Upper lobe of left lung (tissue), 6 donors: ENCODE measurements around the gene MDM2. TPM values are rescaled to one million over a fixed set of nuclear protein-coding genes. Genes with fewer than 3 reads are reported as not detected.

ENCODE experiments used
- ATAC-seq, 2 donors: fragments of 200-7000 bp; cut with Tn5 transposase; one replicate each; pipeline ENCODE4 v1.9.1; 2022; ENCODE audit warnings: mild to moderate bottlenecking in 2 of 2, moderate library complexity in 2 of 2; ENCODE audit not compliant: low FRiP score in 2 of 2
- DNase-seq, 2 donors: peaks; one replicate each; pipeline ENCODE4 v3.0.0-alpha.2; 2019 to 2020
- H3K27ac ChIP-seq, 4 donors: fragments of 200-600 bp; sonication (generic); one replicate each; pipeline ENCODE4 v1.5.1; 2016 to 2019
- H3K27me3 ChIP-seq, 4 donors: fragments of 200-600 bp; sonication (generic); one replicate each; pipeline ENCODE4 v1.5.1; 2017 to 2019
- H3K36me3 ChIP-seq, 4 donors: fragments of 200-600 bp; sonication (generic); one replicate each; pipeline ENCODE4 v1.5.1; 2016 to 2019
- H3K4me1 ChIP-seq, 4 donors: fragments of 200-600 bp; sonication (generic); one replicate each; pipeline ENCODE4 v1.5.1; 2018 to 2019
- H3K4me3 ChIP-seq, 4 donors: fragments of 200-600 bp; sonication (generic); one replicate each; pipeline ENCODE4 v1.5.1; 2017 to 2019; ENCODE audit warnings: mild to moderate bottlenecking in 2 of 4, moderate library complexity in 1 of 4
- H3K9me3 ChIP-seq, 4 donors: fragments of 200-600 bp; sonication (generic); one replicate each; pipeline ENCODE4 v1.5.1; 2018 to 2019
- CTCF ChIP-seq, 6 experiments: fragments of 450-650 bp in 4 of 6; fragments of 200-600 bp in 2 of 6; sonication (generic) in 2 of 6; IDR thresholded peaks; one replicate each; pipeline ENCODE4 v1.5.1; 2016 to 2019; ENCODE audit warnings: antibody characterized with exemption in 6 of 6
- EP300 ChIP-seq, 4 donors: sonication (generic); formaldehyde crosslinking; IDR thresholded peaks; one replicate each; pipeline ENCODE4 v1.5.1; 2017; ENCODE audit warnings: antibody characterized with exemption in 4 of 4, control low read depth in 2 of 4
- POLR2A ChIP-seq, 4 donors: fragments of 450-650 bp; IDR thresholded peaks; one replicate each; pipeline ENCODE4 v1.5.1; 2016 to 2017; ENCODE audit warnings: antibody characterized with exemption in 4 of 4, mild to moderate bottlenecking in 2 of 4
- POLR2AphosphoS5 ChIP-seq, 2 donors: sonication (generic); formaldehyde crosslinking; IDR thresholded peaks; one replicate each; pipeline ENCODE4 v1.5.1; 2017; ENCODE audit warnings: antibody characterized with exemption in 2 of 2
- WGBS, 2 donors: methylation state at CpG; one replicate each; pipeline ENCODE4 v1.1.5; 2017 to 2018; 5-methylcytosine and 5-hydroxymethylcytosine counted together
- total RNA-seq, 6 donors: library from RNA; depleted of rRNA in 4 of 6; stranded (reverse); fragments of >200 nt in 4 of 6; gene quantifications; one replicate each; pipeline versions ENCODE4 v1.1.0 to v1.2.1, GENCODE V29; 2016 to 2021
- donor health status: DM: no; HTN: no; CAD: no; lungs with moderate emphysema.
- donor health status: DM: no; HTN: yes; CAD: no; lungs with severe emphysema.

The MDM2 gene
- total RNA-seq, 6 donors from 2014 or later, result 64.6 to 162 (median 108) TPM

DNA sequence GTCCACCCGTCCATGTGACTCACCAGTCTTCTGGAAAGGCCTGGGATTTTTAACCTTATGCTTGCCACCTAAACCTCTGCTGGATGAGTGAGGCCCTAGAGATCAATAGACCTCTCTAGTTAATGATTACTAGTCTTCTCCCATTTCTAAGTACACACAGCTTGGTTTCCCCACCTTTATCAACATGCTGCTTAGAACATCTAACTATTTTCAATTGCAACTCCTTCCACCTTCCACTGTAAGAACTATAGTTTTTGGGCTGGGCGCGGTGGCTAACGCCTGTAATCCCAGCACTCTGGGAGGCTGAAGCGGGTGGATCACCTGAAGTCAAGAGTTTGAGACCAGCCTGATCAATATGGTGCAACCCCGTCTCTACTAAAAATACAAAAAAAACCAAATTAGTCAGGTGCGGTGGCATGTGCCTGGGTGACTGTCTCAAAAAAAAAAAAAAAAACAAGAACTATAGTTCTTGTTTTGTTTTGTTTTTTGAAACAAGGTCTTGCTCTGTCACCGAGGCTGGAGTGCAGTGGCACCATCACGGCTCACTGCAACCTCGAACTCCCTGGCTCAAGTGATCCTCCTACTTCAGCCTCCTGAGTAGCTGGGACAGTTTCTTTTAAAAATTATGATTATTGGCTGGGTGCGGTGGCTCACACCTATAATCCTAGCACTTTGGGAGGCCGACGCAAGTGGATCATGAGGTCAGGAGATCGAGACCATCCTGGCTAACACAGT lies 18.7 kb upstream of the MDM2 start:
- 93 to 95% methylated on average over 14 of the region's 14 CpGs for WGBS, 2 donors
- Histone ChIP-seq H3K4me1 (peaks cover 11 to 18% (median 12%) of the 10 kb centered on the region in 4 donors), H3K27me3 (no peaks in the 10 kb centered on the region), H3K27ac (no peak overlapping the region), H3K4me3 (no peak overlapping the region), H3K9me3 (no peaks in the 10 kb centered on the region), H3K36me3 (no peaks in the 10 kb centered on the region)
- TF ChIP-seq POLR2AphosphoS5 (IDR thresholded peaks at IDR 0.05), result no peak
- no peak for TF ChIP-seq CTCF (IDR thresholded peaks at IDR 0.05)
- TF ChIP-seq POLR2A (IDR thresholded peaks at IDR 0.05), result no peak
- DNase-seq (no peak), ATAC-seq (no peak)

DNA sequence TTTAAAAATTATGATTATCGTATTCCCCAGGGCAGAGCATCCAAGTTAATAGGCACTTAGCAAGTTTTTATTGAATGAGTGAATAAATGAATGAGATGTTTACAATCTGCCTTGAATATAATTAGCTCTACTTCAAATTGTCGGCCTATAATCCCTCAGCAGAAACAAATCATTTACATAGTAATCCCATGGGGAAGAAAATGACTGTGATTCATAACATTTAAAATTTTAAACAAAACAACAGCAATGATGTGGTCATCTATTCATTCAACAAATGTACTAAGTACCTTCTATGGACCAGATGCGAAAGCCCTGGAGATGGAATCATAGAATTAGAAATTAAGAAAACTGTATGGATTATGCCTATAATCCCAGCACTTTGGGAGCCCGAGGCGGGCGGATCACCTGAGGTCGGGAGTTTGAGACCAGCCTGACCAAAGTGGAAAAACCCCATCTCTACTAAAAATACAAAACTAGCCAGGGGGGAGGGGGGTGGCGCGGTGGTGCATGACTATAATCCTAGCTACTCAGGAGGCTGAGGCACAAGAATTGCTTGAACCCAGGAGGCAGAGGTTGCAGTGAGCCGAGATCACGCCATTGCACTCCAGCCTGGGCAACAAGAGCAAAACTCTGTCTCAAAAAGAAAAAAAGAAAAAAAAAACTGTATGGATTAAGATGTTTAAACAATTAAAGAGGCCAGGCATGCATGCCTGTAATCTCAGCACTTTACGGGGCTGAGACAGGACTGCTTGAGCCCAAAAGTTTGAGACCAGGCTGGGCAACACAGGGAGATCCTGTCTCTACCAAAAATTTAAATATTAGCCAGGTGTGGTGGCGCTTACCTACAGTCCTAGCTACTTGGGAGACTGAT lies 17.7 kb upstream of the MDM2 start:
- H3K27me3 ChIP-seq, result no peaks in the 10 kb centered on the region
- H3K4me1 ChIP-seq, result peaks cover 7 to 18% (median 12%) of the 10 kb centered on the region in 4 donors
- 92 to 97% methylated on average over 13 of the region's 13 CpGs for WGBS, 2 donors
- TF ChIP-seq CTCF (IDR thresholded peaks at IDR 0.05) (no peak), POLR2AphosphoS5 (IDR thresholded peaks at IDR 0.05) (no peak), POLR2A (IDR thresholded peaks at IDR 0.05) (no peak), EP300 (IDR thresholded peaks at IDR 0.05) (no peak)
- H3K27ac ChIP-seq, result no peak overlapping the region
- no peaks in the 10 kb centered on the region for H3K9me3 ChIP-seq
- no peak overlapping the region for H3K4me3 ChIP-seq
- no peaks in the 10 kb centered on the region for H3K36me3 ChIP-seq
- DNase-seq (no peak), ATAC-seq (no peak)

GRCh38 chr12:68790952-68791234 lies 17.1 kb upstream of the MDM2 start:
- ATAC-seq, result no peak
- Histone ChIP-seq H3K27me3 (no peaks in the 10 kb centered on the region), H3K4me1 (peaks cover 5 to 18% (median 10%) of the 10 kb centered on the region in 4 donors), H3K27ac (no peak overlapping the region), H3K4me3 (no peak overlapping the region), H3K36me3 (no peaks in the 10 kb centered on the region), H3K9me3 (no peaks in the 10 kb centered on the region)
- WGBS, 2 donors, result 67% methylated on average over 3 of the region's 3 CpGs
- no peak for DNase-seq
- TF ChIP-seq EP300 (IDR thresholded peaks at IDR 0.05), result no peak
- TF ChIP-seq POLR2A (IDR thresholded peaks at IDR 0.05), result no peak
- TF ChIP-seq CTCF (IDR thresholded peaks at IDR 0.05), result no peak
- no peak for TF ChIP-seq POLR2AphosphoS5 (IDR thresholded peaks at IDR 0.05)

DNA sequence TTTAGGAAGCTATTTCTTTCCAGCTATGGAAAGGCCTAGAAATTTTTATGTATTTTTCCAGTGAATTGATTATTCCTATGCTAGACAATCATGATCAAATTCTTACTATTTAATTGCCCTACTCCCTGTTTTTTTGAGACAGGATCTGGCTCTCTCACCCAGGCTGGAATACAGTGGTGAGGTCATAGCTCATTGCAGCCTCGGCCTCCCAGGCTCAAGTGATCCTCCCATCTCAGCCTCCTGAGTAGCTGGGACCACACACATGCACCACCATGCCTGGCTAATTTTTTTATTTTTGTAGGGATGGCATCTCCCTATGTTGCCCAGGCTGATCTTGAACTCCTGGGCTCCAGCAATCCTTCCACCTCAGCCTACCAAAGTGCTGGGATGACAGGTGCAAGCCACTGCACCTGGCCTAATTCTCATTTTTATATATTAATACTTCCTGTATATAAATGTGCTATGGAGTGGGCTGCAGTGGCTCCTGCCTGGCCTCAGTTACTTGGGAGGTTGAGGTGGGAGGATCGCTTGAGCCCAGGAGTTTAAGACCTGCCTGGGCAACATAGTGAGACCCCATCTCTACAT lies 16.0 kb upstream of the MDM2 start:
- Histone ChIP-seq H3K27me3 (no peaks in the 10 kb centered on the region), H3K9me3 (no peaks in the 10 kb centered on the region), H3K27ac (no peak overlapping the region), H3K4me1 (peaks cover 0 to 8% (median under 1%) of the 10 kb centered on the region in 4 donors), H3K4me3 (no peak overlapping the region), H3K36me3 (no peaks in the 10 kb centered on the region)
- 87 to 97% methylated on average over 2 of the region's 2 CpGs for WGBS, 2 donors
- TF ChIP-seq POLR2AphosphoS5 (IDR thresholded peaks at IDR 0.05) (no peak), POLR2A (IDR thresholded peaks at IDR 0.05) (no peak), CTCF (IDR thresholded peaks at IDR 0.05) (no peak), EP300 (IDR thresholded peaks at IDR 0.05) (no peak)
- no peak for ATAC-seq
- DNase-seq, result no peak
